GM19467 (cell line): ENCODE data around the gene DACT2.

ENCODE experiments used
- ATAC-seq: cut with Tn5 transposase; IDR thresholded peaks from one replicate; pipeline ENCODE4 v1.9.1; 2021; ENCODE audit warnings: mild to moderate bottlenecking, moderate library complexity; ENCODE audit not compliant: unreplicated experiment

DACT2 gene

DNA sequence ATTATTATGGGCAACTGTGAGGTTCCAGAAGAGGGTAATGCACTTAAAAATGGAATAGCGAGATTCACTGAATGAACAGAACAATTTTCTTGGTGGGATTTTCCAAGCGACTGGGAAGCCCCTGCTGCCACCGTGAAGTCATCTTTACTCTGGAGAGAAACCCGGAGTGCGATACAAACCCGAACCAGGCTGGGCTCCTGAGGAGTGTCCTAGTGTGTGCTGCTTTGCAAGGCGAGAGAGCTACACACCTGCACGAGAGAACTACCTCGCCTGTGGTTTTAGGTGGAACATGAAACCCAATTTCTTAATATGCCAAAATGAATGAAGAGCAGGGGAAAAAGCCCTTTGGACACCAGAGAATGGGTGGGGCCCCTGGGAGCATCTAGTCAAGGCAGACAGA, 33.5 kb upstream of the DACT2 start:
- ATAC-seq: no peak

DNA sequence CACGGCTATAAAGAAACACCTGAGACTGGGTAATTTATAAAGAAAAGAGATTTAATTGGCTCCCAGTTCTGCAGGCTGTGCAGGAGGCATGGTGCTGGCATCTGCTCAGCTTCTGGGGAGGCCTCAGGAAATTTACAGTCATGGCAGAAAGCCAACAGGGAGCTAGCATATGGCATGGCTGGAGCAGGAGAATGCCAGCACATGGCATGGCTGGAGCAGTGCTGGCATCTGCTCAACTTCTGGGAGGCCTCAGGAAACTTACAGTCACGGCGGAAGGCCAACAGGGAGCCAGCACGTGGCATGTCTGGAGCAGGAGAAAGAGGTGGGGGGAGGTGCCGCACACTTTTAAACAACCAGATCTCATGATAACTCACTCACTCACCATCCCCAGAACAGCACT, 32.5 kb upstream of the DACT2 start:
- no peak for ATAC-seq

DNA sequence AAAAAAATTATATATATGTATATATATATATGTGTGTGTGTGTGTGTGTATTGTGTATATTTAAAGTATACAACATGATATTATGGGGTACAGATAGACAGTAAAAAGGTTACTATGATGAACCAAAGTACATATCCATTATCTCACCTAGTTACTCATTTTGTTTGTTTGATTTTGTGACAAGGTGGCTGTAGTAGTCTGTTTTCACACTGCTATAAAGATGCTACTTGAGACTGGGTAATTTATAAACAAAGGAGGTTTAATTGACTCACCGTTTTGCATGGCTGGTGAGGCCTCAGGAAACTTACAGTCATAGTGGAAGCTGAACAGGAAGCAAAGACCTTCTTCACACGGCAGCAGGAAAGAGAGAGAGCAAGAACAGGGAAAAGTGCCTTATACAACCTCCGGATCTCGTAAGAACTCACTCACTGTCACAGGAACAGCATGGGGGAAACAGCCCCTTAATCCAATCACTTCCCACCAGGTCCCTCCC, 30.2 kb upstream of the DACT2 start:
- ATAC-seq: no peak

- no peak for ATAC-seq
These were observed 28.6 kb upstream of the DACT2 start for GRCh38 chr6:168348186-168348585.

DNA sequence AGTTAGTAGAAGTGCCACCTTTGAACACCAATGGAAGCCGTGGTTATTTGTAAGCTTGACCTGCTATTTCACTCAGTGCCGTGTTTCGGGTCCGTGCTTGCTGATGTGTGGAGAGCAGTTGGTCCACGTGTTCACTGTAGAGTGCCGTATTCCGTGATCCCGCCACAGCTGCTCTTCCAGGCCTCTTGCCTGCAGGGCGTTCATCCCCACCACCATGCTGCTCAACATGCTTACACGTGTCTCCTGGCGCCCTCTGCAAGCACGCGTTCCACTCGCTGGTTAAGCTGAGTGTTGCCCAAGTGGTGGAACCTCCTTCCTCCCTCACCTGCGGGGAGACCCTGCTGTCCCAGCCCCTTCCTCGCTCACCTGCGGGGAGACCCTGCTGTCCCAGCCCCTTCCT, 28.0 kb upstream of the DACT2 start:
- no peak for ATAC-seq

GRCh38 chr6:168347053-168347452, 27.5 kb upstream of the DACT2 start:
- ATAC-seq: no peak

- no peak for ATAC-seq
These were observed 26.5 kb upstream of the DACT2 start for GRCh38 chr6:168345896-168346754.

GRCh38 chr6:168345266-168345665, 25.7 kb upstream of the DACT2 start:
- no peak for ATAC-seq

DNA sequence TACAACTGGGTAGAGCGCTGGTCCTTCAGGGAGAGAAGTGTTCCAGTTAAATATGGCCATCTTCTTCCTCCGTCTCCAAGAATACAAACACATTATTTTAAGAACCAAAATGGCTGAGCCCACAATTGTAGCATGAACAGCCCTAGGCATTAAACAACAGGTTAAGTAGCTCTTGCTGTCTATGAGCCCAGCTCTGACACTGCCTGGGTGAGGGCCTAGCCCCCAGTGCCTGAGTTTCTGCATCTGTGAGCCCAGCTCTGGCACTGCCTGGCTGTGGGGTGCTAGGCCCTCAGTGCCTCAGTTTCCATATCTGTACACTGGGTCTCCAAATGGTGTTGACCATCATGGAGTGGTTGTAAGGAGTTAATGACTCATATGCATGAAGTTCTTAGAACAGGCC, 24.8 kb upstream of the DACT2 start:
- no peak for ATAC-seq

GRCh38 chr6:168343239-168344150, 23.9 kb upstream of the DACT2 start:
- no peak for ATAC-seq

- ATAC-seq: no peak
These were observed 23.1 kb upstream of the DACT2 start for GRCh38 chr6:168342636-168343035.

DNA sequence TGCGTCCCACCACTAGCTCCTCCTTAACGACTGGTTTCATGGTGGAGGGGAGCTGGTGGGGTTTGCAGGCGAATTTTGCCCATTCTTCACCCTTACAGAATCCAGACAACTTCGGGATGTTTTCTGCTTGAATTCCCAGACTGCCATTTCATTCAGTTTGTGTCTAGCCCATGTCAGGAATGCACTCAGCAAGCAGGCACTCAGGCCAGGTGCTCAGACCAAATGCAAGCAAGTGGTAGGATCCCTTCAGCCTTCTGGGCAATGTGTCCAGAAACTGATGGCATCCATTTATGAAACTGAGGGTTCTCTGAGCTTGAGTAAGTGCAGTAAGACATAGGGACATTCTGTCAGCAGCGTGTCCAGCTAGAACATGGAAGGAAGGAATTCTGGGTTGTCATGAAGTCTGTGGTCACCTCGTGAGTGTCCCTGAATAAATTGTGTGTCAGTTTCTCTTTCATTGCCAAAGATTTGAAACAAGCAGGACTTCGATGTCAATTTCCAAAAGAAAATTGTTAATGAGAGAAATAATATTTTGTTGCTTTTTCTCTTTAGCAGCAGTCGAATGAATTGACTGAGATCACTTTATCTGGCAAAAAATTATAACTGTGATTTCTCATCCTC, 21.8 kb upstream of the DACT2 start:
- ATAC-seq: no peak

DNA sequence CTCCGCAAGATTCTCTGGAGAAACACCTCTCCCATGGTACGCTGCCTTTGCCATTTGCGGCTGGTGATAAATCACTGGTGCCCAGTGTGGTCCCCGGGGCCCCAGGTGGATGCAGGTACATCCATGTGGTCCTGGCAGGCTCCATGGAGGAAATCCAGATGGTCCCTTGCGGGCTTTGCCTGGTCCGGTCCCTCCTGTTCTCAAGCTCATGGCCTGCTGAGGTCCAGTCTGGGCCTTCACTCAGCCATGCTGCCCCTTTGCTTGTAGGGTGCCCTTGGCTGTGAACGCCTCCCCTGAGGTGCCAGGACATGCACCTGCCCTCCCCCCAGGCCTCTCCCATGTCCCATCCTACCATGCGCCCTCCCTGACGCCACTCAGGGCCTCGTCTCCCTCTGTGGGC, 21.2 kb upstream of the DACT2 start:
- ATAC-seq: no peak

GRCh38 chr6:168338777-168339176, 19.2 kb upstream of the DACT2 start:
- no peak for ATAC-seq

- no peak for ATAC-seq
These were observed 17.4 kb upstream of the DACT2 start for GRCh38 chr6:168336967-168337366.

DNA sequence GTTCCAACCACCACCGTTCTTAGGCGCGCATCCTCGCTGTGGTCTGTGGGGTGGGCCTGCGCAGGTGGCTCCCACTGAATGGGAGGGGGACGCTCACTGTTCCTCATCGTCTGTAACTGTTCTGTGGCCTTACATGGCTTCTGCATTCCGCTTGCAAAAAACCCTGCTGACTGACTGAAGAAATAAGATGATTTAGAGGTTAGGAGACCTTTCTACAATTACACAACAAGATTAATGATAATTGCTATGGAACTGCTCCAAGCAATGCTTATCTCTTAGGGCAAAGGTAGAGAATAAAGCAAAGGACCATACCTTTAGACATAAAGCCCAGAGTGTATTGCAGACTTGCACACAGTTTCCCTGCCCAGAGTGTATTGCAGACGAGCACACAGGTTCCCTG, 14.4 kb upstream of the DACT2 start:
- ATAC-seq: no peak

GRCh38 chr6:168333491-168333890, 13.9 kb upstream of the DACT2 start:
- ATAC-seq: no peak

DNA sequence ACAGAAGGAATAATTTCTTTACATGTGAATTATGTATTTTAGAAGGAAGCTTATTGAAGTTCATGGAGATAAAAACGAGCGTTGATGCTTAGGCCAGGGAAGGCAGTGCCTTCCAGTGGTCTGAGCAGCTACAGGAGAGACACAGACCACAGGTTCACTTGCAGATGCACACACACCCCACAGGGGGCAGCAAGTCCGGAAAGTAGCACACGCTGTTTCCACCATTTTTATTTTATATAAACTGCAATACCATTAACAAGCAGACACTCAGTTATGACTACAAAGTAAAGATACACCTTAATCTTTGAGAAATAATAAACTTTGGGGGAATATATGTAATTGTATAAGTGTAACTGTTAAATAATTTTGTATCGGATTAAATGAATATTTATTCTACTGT, 13.5 kb upstream of the DACT2 start:
- no peak for ATAC-seq

DNA sequence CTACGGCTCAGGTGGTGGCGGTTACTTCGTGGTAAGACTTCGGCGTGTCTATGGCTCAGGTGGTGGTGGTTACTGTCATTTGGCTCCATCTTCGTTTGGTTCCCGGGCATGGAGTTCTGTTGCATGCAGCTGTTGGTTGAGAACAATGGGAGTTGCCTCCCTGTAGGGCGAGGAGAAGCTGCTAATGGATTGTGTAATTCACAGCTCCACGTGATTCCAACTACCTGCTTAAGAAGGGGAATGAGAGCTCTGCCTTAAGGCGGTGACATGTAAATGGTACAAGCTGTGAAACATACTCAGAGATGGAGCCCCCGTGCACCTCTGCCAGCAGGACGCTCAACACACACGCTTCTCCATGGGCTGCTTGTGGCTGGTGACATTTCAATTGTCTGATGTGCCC, 12.4 kb upstream of the DACT2 start:
- ATAC-seq: no peak

DNA sequence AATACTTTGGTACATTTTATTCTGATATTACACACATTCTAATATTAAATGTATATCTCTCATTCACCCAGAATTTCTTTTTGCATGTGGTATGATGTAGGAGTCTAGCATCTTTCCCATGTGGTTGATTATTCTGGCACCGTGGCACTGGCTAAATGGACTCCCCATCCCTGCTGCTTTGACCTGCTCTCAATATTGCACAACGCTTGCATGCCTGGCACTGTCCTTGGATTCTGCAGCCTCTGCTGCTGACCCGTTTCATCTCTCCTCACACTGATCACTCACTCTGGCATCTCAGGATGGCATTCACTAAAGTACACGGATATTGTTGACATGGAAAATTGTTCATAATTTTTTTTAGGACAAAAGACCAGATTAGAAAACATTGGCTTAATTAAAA, 11.5 kb upstream of the DACT2 start:
- ATAC-seq: no peak

DNA sequence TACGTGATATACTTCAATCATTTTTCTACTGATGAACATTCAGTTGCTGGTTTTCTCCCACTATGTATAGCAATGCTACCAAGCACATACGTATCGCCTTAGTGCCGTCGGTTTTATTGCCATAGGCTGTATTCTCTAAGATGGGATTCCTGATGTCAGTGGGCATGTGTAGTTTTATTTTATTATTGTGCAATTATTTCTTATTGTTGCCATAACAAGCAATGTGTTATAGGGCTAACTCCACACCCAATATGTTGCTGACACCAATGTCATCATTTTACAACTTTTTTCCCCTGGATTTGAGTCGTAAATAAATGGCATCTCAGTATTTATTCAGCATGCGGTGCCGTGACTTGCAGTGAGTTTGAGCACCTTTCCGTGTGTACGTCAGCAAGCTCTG, 10.8 kb upstream of the DACT2 start:
- no peak for ATAC-seq
